HFFc6 (cell line): ENCODE measurements around the gene MBD6. TPM values are rescaled to one million over a fixed set of nuclear protein-coding genes. Genes with fewer than 3 reads are reported as not detected.

Experiments
- DNase-seq: peaks from one replicate; pipeline ENCODE4 v3.0.0-alpha.2; 2018
- H3K27ac Mint-ChIP-seq: 2 replicates; pipeline ENCODE4 v1.8.0; 2020; ENCODE audit warnings: mild to moderate bottlenecking, mixed read lengths
- H3K27me3 Mint-ChIP-seq: 2 replicates; pipeline ENCODE4 v1.8.0; 2021; ENCODE audit warnings: mild to moderate bottlenecking, moderate library complexity, mixed read lengths; ENCODE audit not compliant: insufficient read depth
- H3K36me3 Mint-ChIP-seq: 2 replicates; pipeline ENCODE4 v1.8.0; 2021; ENCODE audit warnings: low read depth, mixed read lengths
- H3K4me1 Mint-ChIP-seq: 2 replicates; pipeline ENCODE4 v1.8.0; 2020; ENCODE audit warnings: low read depth, mixed read lengths
- H3K4me3 Mint-ChIP-seq: 2 replicates; pipeline ENCODE4 v1.8.0; 2020; ENCODE audit warnings: mild to moderate bottlenecking, moderate library complexity, mixed read lengths
- H3K9me3 Mint-ChIP-seq: 2 replicates; pipeline ENCODE4 v1.8.0; 2020; ENCODE audit warnings: mild to moderate bottlenecking, mixed read lengths
- CTCF ChIP-seq: fragments of 200-600 bp; sonication (generic); IDR thresholded peaks from 2 replicates; pipeline ENCODE4 v1.5.0; 2021; ENCODE audit warnings: antibody characterized with exemption, mild to moderate bottlenecking
- total RNA-seq, 6 experiments: library from RNA; stranded (reverse); fragmentation: NEBNext Ultra II Directional; extraction: Animal tissue kit (Norgen Biotek cat#: 25700); gene quantifications; 2 replicates in 1 of 6; 3 replicates in 5 of 6; pipeline ENCODE4 v1.2.3, GENCODE V29; 2021

MBD6 gene
- total RNA-seq, 6 experiments from 2014 or later = 40.7 to 43.6 (median 42.1) TPM

- Mint-ChIP-seq H3K27ac (no peak within 1 kb of the TSS), H3K4me1 (peaks cover 60% of the 10 kb centered on the region)
Observed at GRCh38 chr12:57549909-57550640, 27.5 kb downstream of the MBD6 start, which contains the start of gene KIF5A. TSS of gene KIF5A (plus strand) at chr12:57550044. CDS start at chr12:57550272, 228 bp downstream.

GRCh38 chr12:57550641-57551549 is 28.3 kb downstream of the MBD6 start:
- no peak for TF ChIP-seq CTCF
- Mint-ChIP-seq H3K4me1 (peaks cover 51% of the 10 kb centered on the region), H3K4me3 (peak overlapping the region; percentile 87), H3K36me3 (peaks cover 8% of the 10 kb centered on the region), H3K27ac (no peak overlapping the region), H3K27me3 (peaks cover 9% of the 10 kb centered on the region), H3K9me3 (no peaks in the 10 kb centered on the region)
- no peak for DNase-seq

More at GRCh38 chr12:57549909-57550640, 27.5 kb downstream of the MBD6 start, which contains the start of gene KIF5A:
- H3K27me3 Mint-ChIP-seq = peaks cover 9% of the 10 kb centered on the region
- DNase-seq = no peak
- peak; percentile 38; the same call in 1 of the 2 replicates for TF ChIP-seq CTCF
- peaks cover 16% of the 10 kb centered on the region for H3K36me3 Mint-ChIP-seq
- peak within 1 kb of the TSS; percentile 87 for H3K4me3 Mint-ChIP-seq
- H3K9me3 Mint-ChIP-seq = no peaks in the 10 kb centered on the region

- H3K4me1 Mint-ChIP-seq = peaks cover 47% of the 10 kb centered on the region
- no peaks in the 10 kb centered on the region for H3K36me3 Mint-ChIP-seq
- DNase-seq = no peak
- no peak for TF ChIP-seq CTCF
- H3K4me3 Mint-ChIP-seq = no peak overlapping the region
- H3K27me3 Mint-ChIP-seq = peaks cover 10% of the 10 kb centered on the region
- H3K9me3 Mint-ChIP-seq = no peaks in the 10 kb centered on the region
- H3K27ac Mint-ChIP-seq = no peak overlapping the region
Observed at GRCh38 chr12:57551637-57552305, 29.1 kb downstream of the MBD6 start.

- no peak overlapping the region for H3K4me3 Mint-ChIP-seq
- no peaks in the 10 kb centered on the region for H3K9me3 Mint-ChIP-seq
- H3K27me3 Mint-ChIP-seq = peaks cover 10% of the 10 kb centered on the region
- no peaks in the 10 kb centered on the region for H3K36me3 Mint-ChIP-seq
- peaks cover 44% of the 10 kb centered on the region for H3K4me1 Mint-ChIP-seq
- DNase-seq = no peak
- no peak overlapping the region for H3K27ac Mint-ChIP-seq
- TF ChIP-seq CTCF = no peak
Observed at GRCh38 chr12:57552306-57552651, 29.7 kb downstream of the MBD6 start.

- Mint-ChIP-seq H3K36me3 (no peaks in the 10 kb centered on the region), H3K4me1 (peaks cover 38% of the 10 kb centered on the region), H3K27ac (peak overlapping the region; percentile 9; the same call in 1 of the 2 replicates), H3K27me3 (peaks cover 10% of the 10 kb centered on the region), H3K4me3 (no peak overlapping the region), H3K9me3 (no peaks in the 10 kb centered on the region)
- no peak for TF ChIP-seq CTCF
- peak; percentile 42 for DNase-seq
Observed at GRCh38 chr12:57552835-57553313, 30.2 kb downstream of the MBD6 start.
